ENCODE data around the gene INSL3.
"Not testable (repeated sequence)": the region's sequence is repeated elsewhere in the genome, so short reads cannot be mapped to it uniquely, and the experiment has no call there.

Gene INSL3

GRCh38 chr19:17812099-17812498 lies 9.2 kb downstream of the INSL3 start:
- DNase-seq (ENCODE audit: low read depth) = no peak

- DNase-seq (ENCODE audit: low read depth) = no peak
Observed at GRCh38 chr19:17811681-17812080, 9.6 kb downstream of the INSL3 start.

GRCh38 chr19:17811103-17811502 lies 10.2 kb downstream of the INSL3 start:
- DNase-seq (ENCODE audit: low read depth) = no peak

GRCh38 chr19:17807731-17808316 lies 13.5 kb downstream of the INSL3 start:
- no peak for DNase-seq (ENCODE audit: low read depth)

DNA sequence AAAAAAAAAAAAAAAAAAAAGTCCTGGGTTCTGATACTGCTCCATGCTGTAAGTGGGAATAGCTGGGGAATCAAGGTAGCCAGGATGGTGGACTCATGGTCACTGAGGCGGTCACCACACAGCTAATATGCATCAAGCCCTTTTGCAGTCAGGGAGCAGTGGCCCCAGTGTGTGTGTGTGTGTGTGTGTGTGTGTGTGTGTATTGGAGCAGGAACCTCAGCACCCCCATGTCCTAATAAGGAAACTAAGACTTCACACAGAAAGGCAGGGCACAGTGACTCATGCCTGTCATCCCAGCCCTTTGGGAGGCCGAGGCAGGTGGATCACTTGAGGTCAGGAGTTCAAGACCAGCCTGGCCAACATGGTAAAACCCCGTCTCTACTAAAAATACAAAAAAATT lies 14.4 kb downstream of the INSL3 start:
- no peak for DNase-seq (ENCODE audit: low read depth)

GRCh38 chr19:17805427-17805826 lies 15.9 kb downstream of the INSL3 start:
- no peak for DNase-seq (ENCODE audit: low read depth)

GRCh38 chr19:17803264-17803896 lies 17.9 kb downstream of the INSL3 start:
- no peak for DNase-seq (ENCODE audit: low read depth)

- DNase-seq (ENCODE audit: low read depth) = no peak
Observed at GRCh38 chr19:17802137-17802858, 19.0 kb downstream of the INSL3 start.

- not testable (repeated sequence) for DNase-seq (ENCODE audit: low read depth)
Observed at GRCh38 chr19:17798599-17798998, 22.7 kb downstream of the INSL3 start.

- DNase-seq (ENCODE audit: low read depth) = no peak
Observed at GRCh38 chr19:17797424-17798201, 23.7 kb downstream of the INSL3 start.

DNA sequence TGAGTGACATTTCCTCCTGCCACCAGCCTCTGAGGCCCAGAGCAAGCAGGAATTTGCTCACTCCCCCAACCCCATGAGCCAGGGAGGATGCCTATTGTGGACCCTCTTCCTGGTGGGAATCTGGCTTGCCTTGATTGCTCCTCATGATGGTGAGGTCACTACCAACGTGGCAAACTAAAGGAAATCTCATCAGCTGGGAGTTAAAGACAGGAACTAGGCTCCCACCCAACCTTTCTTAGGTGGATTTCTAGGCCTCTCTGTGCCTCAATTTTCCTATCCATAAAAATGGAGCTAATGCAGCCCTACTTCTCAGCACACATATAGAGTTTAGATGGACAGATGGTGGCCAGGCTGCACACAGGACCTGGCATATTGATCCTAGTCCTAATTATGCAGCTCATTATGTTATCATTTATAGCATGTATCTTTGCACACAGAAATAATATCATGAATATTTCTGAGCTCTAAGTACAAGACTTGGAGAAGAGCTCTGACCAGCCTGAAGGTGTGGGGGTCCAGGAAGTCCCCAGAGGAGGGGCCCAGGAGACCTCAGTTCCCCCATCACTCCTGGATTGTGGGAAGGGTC lies 24.4 kb downstream of the INSL3 start:
- no peak for DNase-seq (ENCODE audit: low read depth)

DNA sequence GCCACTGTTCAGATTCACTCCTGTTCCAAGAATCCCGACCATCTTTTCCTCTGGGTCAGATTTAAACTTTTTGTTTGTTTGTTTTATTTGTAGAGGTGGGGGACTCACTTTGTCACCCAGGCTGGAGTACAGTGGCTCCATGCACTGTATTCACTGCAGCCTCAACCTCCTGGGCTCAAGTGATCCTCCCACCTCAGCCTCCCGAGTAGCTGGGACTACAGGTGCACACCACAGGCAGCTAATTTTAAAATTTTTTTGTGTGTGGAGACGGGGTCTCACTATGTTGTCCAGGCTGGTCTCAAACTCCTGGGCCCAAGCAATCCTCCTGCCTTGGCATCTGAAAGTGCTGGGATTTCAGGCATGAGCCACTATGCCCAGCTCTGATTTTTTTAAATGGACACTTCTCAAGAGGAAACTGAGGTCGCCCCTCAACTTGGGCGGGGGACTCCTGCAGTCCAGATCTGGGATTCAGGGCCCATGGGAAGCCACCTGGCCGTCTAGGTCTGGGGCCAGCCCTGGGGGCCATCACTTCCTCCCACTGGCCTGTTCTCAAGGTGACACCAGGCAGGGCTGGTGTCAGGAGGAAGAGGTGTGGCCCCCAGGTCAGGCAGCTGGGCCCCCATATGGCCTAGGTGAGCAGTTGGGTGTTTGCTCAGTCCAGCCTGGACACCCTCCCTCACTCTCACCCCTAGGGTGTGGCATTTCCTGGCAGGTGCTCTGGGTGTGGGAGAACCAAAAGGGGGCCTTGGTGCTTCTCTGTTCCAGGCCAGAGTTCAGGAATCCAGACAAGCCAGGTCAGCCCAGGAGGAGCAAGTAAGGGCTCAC lies 25.1 kb downstream of the INSL3 start:
- DNase-seq (ENCODE audit: low read depth) = no peak

GRCh38 chr19:17795495-17795856 lies 25.8 kb downstream of the INSL3 start:
- no peak for DNase-seq (ENCODE audit: low read depth)

- no peak for DNase-seq (ENCODE audit: low read depth)
Observed at GRCh38 chr19:17794731-17795494, 26.4 kb downstream of the INSL3 start, which contains the start of gene B3GNT3. TSS of gene B3GNT3 (plus strand) at chr19:17795138. CDS start at chr19:17807808, 12,670 bp downstream.

GRCh38 chr19:17794412-17794730 lies 26.9 kb downstream of the INSL3 start:
- DNase-seq (ENCODE audit: low read depth) = no peak

DNA sequence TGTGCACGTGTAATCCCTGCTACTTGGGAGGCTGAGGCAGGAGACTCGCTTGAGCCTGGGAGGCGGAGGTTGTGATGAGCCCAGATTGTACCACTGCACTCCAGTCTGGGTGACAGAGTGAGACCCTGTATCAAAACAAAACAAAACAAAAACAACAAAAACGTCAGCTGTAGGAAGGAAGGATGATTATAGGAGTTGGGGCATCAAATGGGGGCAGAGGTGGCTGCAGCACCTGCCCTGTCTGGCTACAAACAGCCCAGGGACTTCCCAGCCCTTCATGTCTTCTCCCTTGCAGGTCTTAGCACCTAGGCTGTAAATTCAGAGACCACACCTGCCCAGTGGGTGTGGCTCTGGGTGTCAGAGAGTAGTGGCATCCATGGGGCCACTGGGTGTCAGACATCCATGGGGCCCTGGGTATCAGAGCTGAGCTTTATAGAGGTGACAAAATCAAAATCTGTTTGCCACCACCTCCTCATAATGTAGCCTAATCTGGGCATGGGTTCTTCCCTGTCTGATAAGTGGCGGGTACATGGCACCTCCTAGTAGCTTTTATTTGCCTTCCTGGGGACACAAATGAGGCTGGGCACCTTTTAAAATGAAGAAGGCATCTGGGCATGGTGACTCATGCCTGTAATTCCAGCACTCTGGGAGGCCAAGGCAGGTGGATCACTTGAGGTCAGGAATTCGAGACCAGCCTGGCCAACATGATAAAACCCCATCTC lies 31.1 kb downstream of the INSL3 start:
- no peak for DNase-seq (ENCODE audit: low read depth)

GRCh38 chr19:17788632-17789031 lies 32.7 kb downstream of the INSL3 start:
- no peak for DNase-seq (ENCODE audit: low read depth)

GRCh38 chr19:17787274-17787913 lies 33.9 kb downstream of the INSL3 start:
- no peak for DNase-seq (ENCODE audit: low read depth)

DNA sequence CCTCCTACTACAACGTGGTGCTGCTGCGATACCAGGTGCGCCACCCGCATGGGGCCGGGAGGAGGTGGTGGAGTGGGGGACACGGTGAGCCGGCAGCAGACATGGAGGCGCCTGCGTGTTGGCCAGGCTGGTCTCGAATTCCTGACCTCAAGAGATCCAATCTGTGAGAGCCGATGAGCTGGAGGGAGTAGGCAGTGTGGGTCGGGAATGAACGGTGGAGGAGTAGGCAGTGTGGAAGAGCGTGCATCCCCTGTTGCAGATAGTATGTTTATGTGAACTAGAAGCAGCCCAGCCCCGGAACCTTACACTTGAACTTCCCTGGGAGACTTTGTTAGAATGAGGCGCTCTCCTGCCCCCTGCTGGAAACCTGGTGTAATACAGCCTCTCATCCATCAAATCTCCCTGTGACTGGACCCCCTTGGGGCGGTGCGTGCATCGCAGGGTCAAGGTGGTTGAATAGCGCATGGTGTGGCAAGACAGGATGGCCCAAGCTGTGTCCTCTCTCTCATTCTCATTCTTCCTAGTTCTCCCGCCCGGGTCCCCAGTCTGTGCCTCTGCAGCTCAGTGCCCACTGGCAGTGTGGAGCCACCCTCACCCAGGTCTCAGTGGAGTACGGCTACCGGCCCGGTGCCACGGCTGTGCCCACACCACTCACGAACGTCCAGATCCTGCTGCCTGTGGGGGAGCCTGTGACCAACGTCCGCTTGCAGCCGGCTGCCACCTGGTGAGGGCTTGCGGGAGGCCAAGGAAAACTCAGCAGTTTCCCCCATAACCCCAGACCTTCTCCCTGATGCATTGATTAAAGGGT lies 36.9 kb downstream of the INSL3 start:
- DNase-seq (ENCODE audit: low read depth) = peak; percentile 58
